Measurements from ENCODE around the gene CALD1.

DNA sequence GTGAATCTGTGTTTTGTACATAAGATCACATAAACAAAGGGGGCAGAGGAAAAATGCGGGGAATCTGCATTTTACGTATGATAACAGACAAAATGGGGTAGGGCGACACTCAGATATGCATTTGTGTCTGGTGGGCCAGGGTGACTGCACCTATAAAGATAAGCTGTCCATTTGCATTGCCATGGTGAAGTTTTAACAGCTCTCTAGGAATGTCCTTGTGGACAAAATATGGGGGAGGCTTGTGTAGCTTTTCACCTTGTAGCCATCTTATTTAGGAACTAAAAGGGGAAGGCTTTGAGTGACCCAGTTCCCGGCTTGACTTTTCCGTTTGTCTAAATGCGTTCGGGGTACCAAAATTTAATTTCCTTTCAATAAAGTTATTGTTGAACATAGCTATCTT, 114.5 kb downstream of the CALD1 start:
- no peak for TF ChIP-seq POLR2AphosphoS5 (IDR thresholded peaks at IDR 0.05; ENCODE audit: low read depth, low read length)
- no peak for TF ChIP-seq TAF1 (IDR thresholded peaks at IDR 0.05; ENCODE audit: low read depth, low read length)
- no peak for TF ChIP-seq POLR2A (IDR thresholded peaks at IDR 0.05; ENCODE audit: low read depth, low read length)
- no peak for TF ChIP-seq SPI1 (IDR thresholded peaks at IDR 0.05; ENCODE audit: low read depth, low read length)

Data from GM12891 (cell line).